GM12872 (cell line): ENCODE data around the gene ABCC2.

Source experiments
- CTCF ChIP-seq: IDR thresholded peaks from 3 replicates; pipeline ENCODE4 v1.5.1; 2011; ENCODE audit warnings: low read depth, mild to moderate bottlenecking, low read length, moderate library complexity; ENCODE audit not compliant: insufficient read depth

ABCC2 gene

GRCh38 chr10:99804471-99804870, 22.0 kb downstream of the ABCC2 start:
- no peak for TF ChIP-seq CTCF

DNA sequence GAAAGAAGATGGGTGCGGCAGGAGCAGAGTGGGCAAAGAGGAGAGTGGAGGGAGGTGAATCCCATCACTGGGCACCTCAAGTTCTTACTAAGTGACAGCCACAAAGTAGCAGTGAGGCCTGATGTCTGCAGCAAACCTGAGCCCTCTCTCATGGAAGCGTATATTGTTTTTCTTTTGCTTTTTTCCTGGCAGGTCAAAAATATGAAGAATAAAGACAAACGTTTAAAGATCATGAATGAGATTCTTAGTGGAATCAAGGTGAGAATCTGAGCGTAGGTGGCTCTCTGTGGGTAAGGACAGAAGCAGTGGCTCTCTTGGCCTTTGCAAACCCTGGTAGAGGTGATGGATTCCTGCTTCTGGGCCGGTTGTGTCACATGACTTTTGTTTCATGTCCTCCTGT, 22.8 kb downstream of the ABCC2 start:
- TF ChIP-seq CTCF = no peak

GRCh38 chr10:99806091-99806490, 23.7 kb downstream of the ABCC2 start:
- TF ChIP-seq CTCF = no peak

GRCh38 chr10:99807786-99808185, 25.3 kb downstream of the ABCC2 start:
- no peak for TF ChIP-seq CTCF

DNA sequence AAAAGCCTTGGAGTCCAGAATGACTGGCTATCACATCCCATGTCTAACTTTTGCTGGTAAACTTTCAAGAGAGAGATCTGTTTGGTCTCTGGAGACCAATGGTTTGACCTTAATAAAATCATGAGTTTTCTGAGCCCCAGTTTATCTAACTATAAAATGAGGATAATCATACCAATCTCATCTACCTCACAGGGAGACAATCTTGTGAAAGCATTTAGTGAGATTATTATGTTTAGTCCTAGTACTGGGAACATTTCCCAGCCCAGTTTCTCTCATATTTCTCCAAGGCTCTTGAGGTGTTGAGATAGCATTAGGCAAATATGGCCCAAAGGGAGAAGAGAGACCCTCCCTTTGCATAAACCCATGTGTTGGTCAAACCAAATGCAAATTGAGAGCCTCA, 25.8 kb downstream of the ABCC2 start:
- TF ChIP-seq CTCF = no peak

GRCh38 chr10:99809481-99809880, 27.0 kb downstream of the ABCC2 start:
- TF ChIP-seq CTCF = no peak

DNA sequence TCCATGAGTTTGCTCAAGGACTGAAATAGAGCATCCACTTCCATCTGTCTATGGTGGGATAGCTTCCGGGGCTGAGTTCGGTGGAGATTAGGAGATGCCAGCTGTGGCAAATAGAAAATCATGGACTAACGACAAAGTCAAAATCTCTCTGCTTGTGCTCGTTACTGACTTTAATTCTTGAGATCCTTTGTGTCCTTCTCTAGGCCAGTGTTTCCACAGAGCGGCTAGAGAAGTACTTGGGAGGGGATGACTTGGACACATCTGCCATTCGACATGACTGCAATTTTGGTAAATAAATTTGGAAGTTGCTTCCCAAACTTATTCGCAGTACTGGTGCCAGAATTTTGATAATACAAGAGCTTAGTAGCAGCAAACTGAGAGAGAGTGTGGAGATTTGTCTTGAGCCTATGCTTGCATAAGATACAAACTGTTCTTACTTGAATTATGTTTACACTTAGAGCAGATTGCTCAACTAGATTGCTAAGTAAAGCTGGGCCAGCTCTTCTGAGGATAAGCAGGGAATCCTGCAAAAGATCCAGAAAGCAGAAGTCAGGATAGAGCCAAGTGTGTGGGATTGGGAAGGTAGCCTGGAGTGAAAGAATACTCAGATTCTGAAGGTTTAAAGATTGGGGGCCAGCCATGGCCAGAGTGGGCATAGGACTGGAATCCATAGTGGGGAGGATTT, 27.6 kb downstream of the ABCC2 start:
- TF ChIP-seq CTCF = no peak

DNA sequence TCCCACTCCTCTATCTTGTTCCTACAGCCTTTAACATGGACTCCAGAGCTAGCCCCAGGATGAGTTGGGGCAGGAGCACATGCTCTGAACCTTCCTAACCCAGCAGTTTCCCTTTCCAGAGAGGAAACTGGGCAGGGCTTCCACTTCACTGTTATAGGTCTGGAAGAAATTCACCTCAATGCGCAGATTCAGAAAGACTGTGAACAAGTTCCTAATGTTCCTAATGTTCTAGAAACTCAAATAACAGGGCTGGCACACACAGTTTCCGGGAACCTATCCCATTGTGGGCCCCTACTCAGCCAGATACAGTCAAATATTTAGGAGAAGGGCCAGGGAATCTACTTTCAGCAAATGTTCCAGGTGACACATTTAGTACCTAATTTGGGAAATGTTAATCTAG, 29.7 kb downstream of the ABCC2 start:
- TF ChIP-seq CTCF = no peak
